Endothelial cell of umbilical vein (primary cell): ENCODE data around the gene DEUP1. TPM values are rescaled to one million over a fixed set of nuclear protein-coding genes. Genes with fewer than 3 reads are reported as not detected.
A peak's percentile ranks its signal among the peaks of the same experiment; 100 is the strongest.

ENCODE experiments used
- BruUV-seq: library from RNA; stranded (reverse); fragments of 400-500 nt; replicated peaks from 2 replicates; lab custom pipeline; 2021; lab: Mats Ljungman, UMichigan
- CTCF ChIA-PET: fragments of 300-600, 350-600 bp; sonication (Branson Sonifier 250); formaldehyde crosslinking; loops from one replicate; lab custom pipeline; 2021; ENCODE audit warnings: antibody characterized with exemption, inconsistent platforms; lab: Charles Lee
- POLR2A ChIA-PET: fragments of 300-600, 350-600 bp; sonication (Branson Sonifier 250); formaldehyde crosslinking; loops from one replicate; lab custom pipeline; 2021; ENCODE audit warnings: antibody characterized with exemption, inconsistent platforms; lab: Charles Lee
- DNase-seq: peaks from one replicate; pipeline ENCODE4 v3.0.0-alpha.2; 2011; ENCODE audit warnings: low read depth, low spot score
- FAIRE-seq: peaks from 2 replicates; lab custom pipeline; 2011; peaks lifted over from hg19 to GRCh38; lab: Jason Lieb, UNC
- H2AFZ ChIP-seq: 2 replicates; pipeline ENCODE4 v1.6.0; 2012; ENCODE audit warnings: low read depth, low read length, control low read depth, inconsistent platforms
- H3K27ac ChIP-seq: 2 replicates; pipeline ENCODE4 v1.5.1; 2011; ENCODE audit warnings: low read depth, mild to moderate bottlenecking, control low read depth, low read length, moderate library complexity; ENCODE audit not compliant: insufficient read depth
- H3K27me3 ChIP-seq, 2 experiments: 2 replicates each; pipeline versions ENCODE4 v1.6.0 to v1.6.1; 2011; ENCODE audit warnings: low read length in 2 of 2, mixed read lengths in 1 of 2; ENCODE audit not compliant: control insufficient read depth in 2 of 2, insufficient read depth in 2 of 2
- H3K36me3 ChIP-seq, 2 experiments: 2 replicates in 1 of 2; 3 replicates in 1 of 2; pipeline ENCODE4 v1.5.1; 2011; ENCODE audit warnings: low read length in 2 of 2, mild to moderate bottlenecking in 1 of 2, moderate library complexity in 1 of 2; ENCODE audit not compliant: control insufficient read depth in 2 of 2, insufficient read depth in 2 of 2; ENCODE audit errors: extremely low read depth in 1 of 2
- H3K4me1 ChIP-seq: 3 replicates; pipeline ENCODE4 v1.5.1; 2011; ENCODE audit warnings: mild to moderate bottlenecking, low read length; ENCODE audit not compliant: control insufficient read depth, insufficient read depth; ENCODE audit errors: extremely low read depth
- H3K4me2 ChIP-seq: 2 replicates; pipeline ENCODE4 v1.6.1; 2011; ENCODE audit warnings: low read length, control low read depth, mixed read lengths; ENCODE audit not compliant: insufficient read depth
- H3K4me3 ChIP-seq, 3 experiments: fragments of 200-600 bp in 1 of 3; sonication (generic), shearing (Covaris generic) in 1 of 3; replicated peaks in 1 of 3; 2 replicates each; pipeline ENCODE4 v1.5.1; 2011 to 2016; ENCODE audit warnings: control low read depth in 3 of 3, low read length in 3 of 3, mild to moderate bottlenecking in 2 of 3, inconsistent platforms in 1 of 3, low read depth in 1 of 3, moderate library complexity in 1 of 3; ENCODE audit not compliant: insufficient read depth in 1 of 3
- H3K79me2 ChIP-seq: 2 replicates; pipeline ENCODE4 v1.6.0; 2012; ENCODE audit warnings: low read length, inconsistent platforms; ENCODE audit not compliant: control insufficient read depth, insufficient read depth
- H3K9ac ChIP-seq: replicated peaks from 2 replicates; pipeline ENCODE3; 2011; ENCODE audit warnings: low read length, control low read depth; ENCODE audit not compliant: insufficient read depth; ENCODE audit errors: extremely low read depth
- H3K9me1 ChIP-seq: replicated peaks from 3 replicates; pipeline ENCODE4 v1.6.0; 2011; ENCODE audit warnings: mild to moderate bottlenecking, low read length; ENCODE audit not compliant: control insufficient read depth, insufficient read depth; ENCODE audit errors: extremely low read depth
- H3K9me3 ChIP-seq: replicated peaks from 2 replicates; pipeline ENCODE4 v1.5.1; 2012; ENCODE audit warnings: low read length, inconsistent platforms; ENCODE audit not compliant: control insufficient read depth, insufficient read depth
- H4K20me1 ChIP-seq: replicated peaks from 2 replicates; pipeline ENCODE3; 2011; ENCODE audit warnings: mild to moderate bottlenecking, low read length; ENCODE audit not compliant: control insufficient read depth, insufficient read depth; ENCODE audit errors: extremely low read depth
- CTCF ChIP-seq, 2 donors: IDR thresholded peaks; 1 replicate in 1 of 2; 2 replicates in 1 of 2; pipeline ENCODE4 v1.5.1; 2011; ENCODE audit warnings: low read length in 2 of 2, mild to moderate bottlenecking in 2 of 2, moderate library complexity in 2 of 2, control low read depth in 1 of 2, inconsistent platforms in 1 of 2, low read depth in 1 of 2; ENCODE audit not compliant: insufficient read depth in 1 of 2; ENCODE audit errors: extremely low read depth in 1 of 2
- EZH2 ChIP-seq: IDR thresholded peaks from 2 replicates; pipeline ENCODE4 v1.6.1; 2012; ENCODE audit warnings: borderline replicate concordance, low read depth, mild to moderate bottlenecking, moderate library complexity, low read length, inconsistent platforms; ENCODE audit not compliant: severe bottlenecking
- FOS ChIP-seq: IDR thresholded peaks from 2 replicates; pipeline ENCODE4 v1.6.1; 2011; ENCODE audit warnings: mild to moderate bottlenecking, low read length, moderate library complexity, borderline replicate concordance; ENCODE audit not compliant: insufficient read depth
- GATA2 ChIP-seq: IDR thresholded peaks from 2 replicates; pipeline ENCODE4 v1.7.0; 2011; ENCODE audit warnings: low read depth, mild to moderate bottlenecking, moderate library complexity, mixed read lengths, low read length; ENCODE audit not compliant: insufficient read length, insufficient read depth
- JUN ChIP-seq: IDR thresholded peaks from 2 replicates; pipeline ENCODE4 v1.6.1; 2011; ENCODE audit warnings: borderline replicate concordance, low read depth; ENCODE audit not compliant: insufficient read length, insufficient read depth
- MYC ChIP-seq: IDR thresholded peaks from one replicate; pipeline ENCODE4 v1.6.1; 2011; ENCODE audit warnings: mild to moderate bottlenecking, low read depth, low read length
- POLR2A ChIP-seq: IDR thresholded peaks from 2 replicates; pipeline ENCODE4 v1.6.1; 2012; ENCODE audit warnings: low read depth, mild to moderate bottlenecking, control low read depth, low read length
- POLR2AphosphoS5 ChIP-seq: IDR thresholded peaks from 2 replicates; pipeline ENCODE4 v1.6.1; 2012; ENCODE audit warnings: low read depth, mild to moderate bottlenecking, control low read depth, low read length, moderate library complexity; ENCODE audit not compliant: insufficient read depth
- dilution Hi-C: fragments of 300-500 bp; cut with MboI; formaldehyde crosslinking; loops from one replicate; pipeline ENCODE4 v1.15.0; 2019; ENCODE audit warnings: low sequenced_read_pairs; ENCODE audit not compliant: extremely low pct_ligation_motif_present
- intact Hi-C: fragments of 100-400 bp; cut with micrococcal nuclease; formaldehyde crosslinking; loops from one replicate; pipeline ENCODE4 v1.10.0; 2022
- polyA plus RNA-seq, 4 experiments: library from polyadenylated mRNA; depleted of rRNA in 3 of 4; stranded (reverse) in 3 of 4; unstranded in 1 of 4; fragments of >200 nt; gene quantifications; 2 replicates each; pipeline versions ENCODE4 v1.2.1 to v1.2.3, GENCODE V29; 2011 to 2012; ENCODE audit warnings: missing spikeins in 1 of 4
- total RNA-seq: library from RNA; stranded (reverse); gene quantifications from 2 replicates; pipeline ENCODE4 v1.2.3, GENCODE V29; 2021
- TF ChIP-seq, protein P1 (sequence below): IDR thresholded peaks from 2 replicates; pipeline ENCODE4 v1.6.1; 2011; ENCODE audit not compliant: insufficient read depth, insufficient read length

The DEUP1 gene
- total and polyA plus RNA-seq, 2 donors (not counting 3 experiments of a cell fraction or from before 2014, with no cell fraction given): not detected

GRCh38 chr11:93476796-93477195 lies 146.3 kb downstream of the DEUP1 start:
- CTCF ChIA-PET: no interaction called here
- H3K9me1 ChIP-seq: no peaks in the 10 kb centered on the region
- POLR2A ChIA-PET: no interaction called here
- no peak for DNase-seq
- no peaks in the 10 kb centered on the region for H3K9me3 ChIP-seq
- dilution Hi-C loops (no loop called here), intact Hi-C loops (no loop called here)
- H2AFZ ChIP-seq: no peak overlapping the region
- H3K79me2 ChIP-seq: no peaks in the 10 kb centered on the region
- FAIRE-seq: no peak
- H3K36me3 ChIP-seq: no peaks in the 10 kb centered on the region
- H3K27me3 ChIP-seq: no peaks in the 10 kb centered on the region
- H3K9ac ChIP-seq: no peak overlapping the region
- TF ChIP-seq EZH2 (no peak), FOS (no peak), POLR2A (no peak), MYC (no peak)
- no peak overlapping the region for H3K27ac ChIP-seq
- no peak overlapping the region for H3K4me2 ChIP-seq
- no peak overlapping the region for H3K4me3 ChIP-seq
- no peaks in the 10 kb centered on the region for H4K20me1 ChIP-seq
- H3K4me1 ChIP-seq: no peaks in the 10 kb centered on the region
- no TSS peak for BruUV-seq

DNA sequence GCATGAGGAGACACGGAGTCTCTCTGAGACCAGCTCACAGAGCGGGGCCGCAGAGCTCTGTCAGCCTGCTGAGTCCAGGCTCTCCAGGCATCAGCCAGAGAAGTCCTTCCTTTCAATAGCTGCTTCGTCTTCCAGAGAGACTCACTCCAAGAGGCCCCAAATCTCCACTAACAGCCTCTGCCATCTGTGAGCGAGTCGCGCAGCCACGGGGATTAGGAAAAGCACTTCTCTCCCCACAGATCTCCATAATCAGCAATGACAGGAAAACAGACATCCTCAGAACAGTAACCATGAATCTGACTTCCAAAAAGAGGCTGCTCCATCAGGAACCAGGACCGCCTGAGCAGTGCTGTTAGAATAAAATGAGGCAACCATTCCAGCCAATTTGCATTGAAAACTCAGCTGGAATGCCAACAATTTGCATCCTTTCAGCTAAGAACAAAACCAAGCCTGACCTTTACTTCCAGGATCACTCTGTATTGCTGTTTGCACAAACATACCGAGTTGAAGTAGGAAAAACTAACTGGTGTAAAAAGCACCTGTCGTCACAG lies 147.2 kb downstream of the DEUP1 start:
- FAIRE-seq (no peak), DNase-seq (peak; percentile 34)
- no peak overlapping the region for H3K9ac ChIP-seq
- dilution Hi-C loops (no loop called here), intact Hi-C loops (no loop called here)
- H3K27me3 ChIP-seq: no peaks in the 10 kb centered on the region
- H3K4me1 ChIP-seq: no peaks in the 10 kb centered on the region
- no peaks in the 10 kb centered on the region for H3K79me2 ChIP-seq
- no peaks in the 10 kb centered on the region for H3K9me3 ChIP-seq
- TF ChIP-seq GATA2 (no peak), POLR2A (no peak), EZH2 (no peak), JUN (no peak), FOS (no peak), MYC (no peak), POLR2AphosphoS5 (no peak), CTCF (IDR thresholded peaks at IDR 0.05; ENCODE audit: extremely low read depth in 1 of 2, insufficient read depth in 1 of 2, low read depth in 1 of 2, low read length in 2 of 2) (no peak)
- TF ChIP-seq, protein P1, sequence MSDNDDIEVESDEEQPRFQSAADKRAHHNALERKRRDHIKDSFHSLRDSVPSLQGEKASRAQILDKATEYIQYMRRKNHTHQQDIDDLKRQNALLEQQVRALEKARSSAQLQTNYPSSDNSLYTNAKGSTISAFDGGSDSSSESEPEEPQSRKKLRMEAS: no peak
- H4K20me1 ChIP-seq: no peaks in the 10 kb centered on the region
- H3K27ac ChIP-seq: no peak overlapping the region
- CTCF ChIA-PET: interaction anchor here (0.9 kb wide), 1 partner anchor 12 kb away, joined by 3 read pairs; no protein-coding TSS in a partner anchor
- H3K4me3 ChIP-seq: no peak overlapping the region
- H2AFZ ChIP-seq: no peak overlapping the region
- no TSS peak for BruUV-seq
- H3K9me1 ChIP-seq: no peaks in the 10 kb centered on the region
- no peaks in the 10 kb centered on the region for H3K36me3 ChIP-seq
- no peak overlapping the region for H3K4me2 ChIP-seq
- POLR2A ChIA-PET: no interaction called here
